Adrenal gland (tissue), 12 donors: ENCODE results near the gene CENPC. TPM values are rescaled to one million over a fixed set of nuclear protein-coding genes. Genes with fewer than 3 reads are reported as not detected.

Source experiments
- DNase-seq, 7 donors: peaks; one replicate each; pipeline ENCODE4 v3.0.0-alpha.2; 2019 to 2020
- H3K27ac ChIP-seq, 5 donors: fragments of 200-600 bp; sonication (generic) in 4 of 5; 1 replicate in 3 of 5; 2 replicates in 2 of 5; pipeline versions ENCODE4 v1.5.1 to v1.8.0; 2016 to 2020; ENCODE audit warnings: mild to moderate bottlenecking in 1 of 5
- H3K27me3 ChIP-seq: fragments of 200-600 bp; 2 replicates; pipeline ENCODE4 v1.8.0; 2021
- H3K36me3 ChIP-seq, 2 donors: fragments of 200-600 bp; replicated peaks in 1 of 2; 1 replicate in 1 of 2; 2 replicates in 1 of 2; pipeline versions ENCODE4 v1.5.1 to v1.8.0; 2018 to 2022
- H3K4me1 ChIP-seq, 2 donors: fragments of 200-600 bp; replicated peaks in 1 of 2; 1 replicate in 1 of 2; 2 replicates in 1 of 2; pipeline versions ENCODE4 v1.5.1 to v1.8.0; 2018 to 2021
- H3K4me3 ChIP-seq, 4 donors: fragments of 200-600 bp; sonication (generic) in 3 of 4; one replicate each; pipeline ENCODE4 v1.5.1; 2016 to 2018
- H3K9me3 ChIP-seq, 3 donors: fragments of 200-600 bp; sonication (generic) in 1 of 3; replicated peaks in 1 of 3; 1 replicate in 2 of 3; 2 replicates in 1 of 3; pipeline versions ENCODE4 v1.5.1 to v1.8.0; 2016 to 2021
- POLR2A ChIP-seq, 2 donors: fragments of 450-650 bp; IDR thresholded peaks; one replicate each; pipeline ENCODE4 v1.6.1; 2017; ENCODE audit warnings: antibody characterized with exemption in 2 of 2, mild to moderate bottlenecking in 2 of 2, moderate library complexity in 1 of 2
- WGBS, 4 donors: extraction: QIAGEN DNeasy Blood & Tissue Kit in 2 of 4; methylation state at CpG; one replicate each; pipeline versions ENCODE4 v1.1.5 to v1.1.7; 2013 to 2017; 5-methylcytosine and 5-hydroxymethylcytosine counted together
- intact Hi-C, 2 donors: fragments of 100-400 bp; cut with DNase I; formaldehyde crosslinking; loops; one replicate each; pipeline versions ENCODE4 v1.14.1 to v1.15.0; 2022 to 2023
- polyA plus RNA-seq, 3 donors: library from polyadenylated mRNA; stranded (reverse); fragments of 200-250 nt in 2 of 3; fragments of 350-450 nt in 1 of 3; fragmentation: Illumina TruSeq in 1 of 3; extraction: RNeasy Lipid Tissue Mini Kit (QIAGEN cat#74804) in 1 of 3; gene quantifications; one replicate each; pipeline ENCODE4 v1.2.3, GENCODE V29; 2013 to 2014
- small RNA-seq, 2 donors: library from RNA; depleted of rRNA; stranded (forward); fragments of <200 nt; gene quantifications; one replicate each; pipeline ENCODE3, GENCODE V24; 2016
- total RNA-seq, 9 donors: library from RNA; depleted of rRNA in 4 of 9; stranded (reverse); fragments of >200 nt in 4 of 9; fragments of 120-200 nt in 1 of 9; fragmentation: NEBNext Ultra II Directional in 1 of 9; extraction: Animal tissue kit (Norgen Biotek cat#: 25700) in 1 of 9; gene quantifications; one replicate each; pipeline versions ENCODE4 v1.1.0 to v1.2.4, GENCODE V29; 2013 to 2023
- TF ChIP-seq, protein P1 (sequence below), 6 experiments: fragments of 450-650 bp in 4 of 6; fragments of 200-600 bp in 2 of 6; sonication (generic) in 1 of 6; IDR thresholded peaks; 1 replicate in 5 of 6; 2 replicates in 1 of 6; pipeline versions ENCODE4 v1.5.1 to v1.8.0; 2016 to 2021; ENCODE audit warnings: antibody characterized with exemption in 6 of 6, mild to moderate bottlenecking in 2 of 6, moderate library complexity in 1 of 6
- donor health status: healthy with polysubstance abuse.
- donor health status: Bipolar disorder and iron deficiency.
- donor health status: DM: yes; HTN: yes; CAD: no.
- donor health status: DM: no; HTN: no; CAD: no.
- donor health status: DM: no; HTN: no; CAD: no.
- donor health status: DM: yes; HTN: yes; CAD: no.

Gene CENPC
- total and polyA plus RNA-seq, 12 donors: 5.8 to 31.1 (median 16.6) TPM

DNA sequence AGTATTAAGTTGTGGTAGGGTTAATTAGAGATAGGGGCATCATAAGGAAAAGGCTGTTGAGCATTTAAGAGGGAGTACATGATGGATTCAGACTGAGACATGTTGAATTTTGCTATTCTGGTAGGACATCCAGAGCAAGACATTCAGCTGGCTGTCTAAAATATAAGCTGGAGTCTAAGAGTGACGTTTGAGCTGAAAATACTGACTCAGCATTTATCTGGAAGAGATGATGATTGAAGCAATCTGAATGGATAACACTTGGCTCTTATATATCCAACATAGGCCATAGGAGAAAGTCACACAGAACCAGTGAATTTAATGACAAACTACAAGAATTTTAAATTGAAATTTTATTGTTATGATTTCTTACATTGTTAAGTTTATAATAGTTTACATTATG is 114.3 kb downstream of the CENPC start:
- no peak overlapping the region for H3K27ac ChIP-seq
- H3K4me3 ChIP-seq: no peak overlapping the region
- H3K4me1 ChIP-seq: no peaks in the 10 kb centered on the region
- no peak for DNase-seq
- no peaks in the 10 kb centered on the region for H3K36me3 ChIP-seq
- H3K9me3 ChIP-seq: no peaks in the 10 kb centered on the region
- H3K27me3 ChIP-seq: no peaks in the 10 kb centered on the region
- TF ChIP-seq, protein P1, sequence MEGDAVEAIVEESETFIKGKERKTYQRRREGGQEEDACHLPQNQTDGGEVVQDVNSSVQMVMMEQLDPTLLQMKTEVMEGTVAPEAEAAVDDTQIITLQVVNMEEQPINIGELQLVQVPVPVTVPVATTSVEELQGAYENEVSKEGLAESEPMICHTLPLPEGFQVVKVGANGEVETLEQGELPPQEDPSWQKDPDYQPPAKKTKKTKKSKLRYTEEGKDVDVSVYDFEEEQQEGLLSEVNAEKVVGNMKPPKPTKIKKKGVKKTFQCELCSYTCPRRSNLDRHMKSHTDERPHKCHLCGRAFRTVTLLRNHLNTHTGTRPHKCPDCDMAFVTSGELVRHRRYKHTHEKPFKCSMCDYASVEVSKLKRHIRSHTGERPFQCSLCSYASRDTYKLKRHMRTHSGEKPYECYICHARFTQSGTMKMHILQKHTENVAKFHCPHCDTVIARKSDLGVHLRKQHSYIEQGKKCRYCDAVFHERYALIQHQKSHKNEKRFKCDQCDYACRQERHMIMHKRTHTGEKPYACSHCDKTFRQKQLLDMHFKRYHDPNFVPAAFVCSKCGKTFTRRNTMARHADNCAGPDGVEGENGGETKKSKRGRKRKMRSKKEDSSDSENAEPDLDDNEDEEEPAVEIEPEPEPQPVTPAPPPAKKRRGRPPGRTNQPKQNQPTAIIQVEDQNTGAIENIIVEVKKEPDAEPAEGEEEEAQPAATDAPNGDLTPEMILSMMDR (IDR thresholded peaks at IDR 0.05): no peak
- TF ChIP-seq POLR2A (IDR thresholded peaks at IDR 0.05): no peak
- intact Hi-C loops: no loop called here
- WGBS, 4 donors: 32 to 77% (median 42%) methylated on average over 1 of the region's 1 CpG

GRCh38 chr4:67428819-67429218 is 116.5 kb downstream of the CENPC start:
- TF ChIP-seq, protein P1 (IDR thresholded peaks at IDR 0.05): no peak
- no peak for TF ChIP-seq POLR2A (IDR thresholded peaks at IDR 0.05)
- intact Hi-C loops: no loop called here
- Histone ChIP-seq H3K27me3 (no peaks in the 10 kb centered on the region), H3K4me1 (no peaks in the 10 kb centered on the region), H3K36me3 (no peaks in the 10 kb centered on the region), H3K27ac (no peak overlapping the region), H3K9me3 (no peaks in the 10 kb centered on the region), H3K4me3 (no peak overlapping the region)
- DNase-seq: no peak
- WGBS, 4 donors: 84 to 96% (median 91%) methylated on average over 2 of the region's 2 CpGs

Small RNA genes within 50 kb of the gene (small RNA-seq; reads per million reads assigned to genes)
- gene RNA5SP527 (0 reads per million in 2 donors), gene RNU1-63P (0.08 to 0.24 reads per million in 2 donors)

Other genes starting within 250 kb of the CENPC start
- gene STAP1, start 13.2 kb upstream of the CENPC start, total RNA-seq: not detected
- gene STAP1, start 13.2 kb upstream of the CENPC start, polyA plus RNA-seq: under 1 TPM in 2 of 3 donors, not detected in 1; 0.10 to 0.13 TPM
- gene UBA6, start 155.7 kb upstream of the CENPC start, total RNA-seq: 10 to 100 TPM; 31.4 to 77.0 (median 46.4) TPM
- gene UBA6, start 155.7 kb upstream of the CENPC start, polyA plus RNA-seq: 10 to 100 TPM in 2 of 3 donors, 1 to 10 TPM in 1; 7.5 to 27.2 (median 11.7) TPM
- 100 to 1,000 TPM in 1 of 9 donors, under 1 TPM in 2, not detected in 6; 0.11 to 187 (median 0.21) TPM for gene GNRHR, start 208.9 kb upstream of the CENPC start, total RNA-seq
- 1 to 10 TPM in 1 of 3 donors, not detected in 2; 1.8 TPM for gene GNRHR, start 208.9 kb upstream of the CENPC start, polyA plus RNA-seq